Stomach (tissue), 4 donors: ENCODE data around the gene TMEM178B.

Experiments
- EP300 ChIP-seq: sonication (generic); formaldehyde crosslinking; IDR thresholded peaks from one replicate; pipeline ENCODE4 v1.6.1; 2017; ENCODE audit warnings: antibody characterized with exemption
- TF ChIP-seq, protein P1 (sequence below), 7 experiments: fragments of 450-650 bp in 4 of 7; fragments of 200-600 bp in 3 of 7; sonication (generic) in 3 of 7; IDR thresholded peaks; one replicate each; pipeline ENCODE4 v1.5.1; 2016 to 2019; ENCODE audit warnings: antibody characterized with exemption in 7 of 7, control low read depth in 2 of 7, mild to moderate bottlenecking in 1 of 7

- TF ChIP-seq, protein P1, sequence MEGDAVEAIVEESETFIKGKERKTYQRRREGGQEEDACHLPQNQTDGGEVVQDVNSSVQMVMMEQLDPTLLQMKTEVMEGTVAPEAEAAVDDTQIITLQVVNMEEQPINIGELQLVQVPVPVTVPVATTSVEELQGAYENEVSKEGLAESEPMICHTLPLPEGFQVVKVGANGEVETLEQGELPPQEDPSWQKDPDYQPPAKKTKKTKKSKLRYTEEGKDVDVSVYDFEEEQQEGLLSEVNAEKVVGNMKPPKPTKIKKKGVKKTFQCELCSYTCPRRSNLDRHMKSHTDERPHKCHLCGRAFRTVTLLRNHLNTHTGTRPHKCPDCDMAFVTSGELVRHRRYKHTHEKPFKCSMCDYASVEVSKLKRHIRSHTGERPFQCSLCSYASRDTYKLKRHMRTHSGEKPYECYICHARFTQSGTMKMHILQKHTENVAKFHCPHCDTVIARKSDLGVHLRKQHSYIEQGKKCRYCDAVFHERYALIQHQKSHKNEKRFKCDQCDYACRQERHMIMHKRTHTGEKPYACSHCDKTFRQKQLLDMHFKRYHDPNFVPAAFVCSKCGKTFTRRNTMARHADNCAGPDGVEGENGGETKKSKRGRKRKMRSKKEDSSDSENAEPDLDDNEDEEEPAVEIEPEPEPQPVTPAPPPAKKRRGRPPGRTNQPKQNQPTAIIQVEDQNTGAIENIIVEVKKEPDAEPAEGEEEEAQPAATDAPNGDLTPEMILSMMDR (IDR thresholded peaks at IDR 0.05): no peak
- no peak for TF ChIP-seq EP300
Measured at GRCh38 chr7:141411133-141411532, 337.3 kb downstream of the TMEM178B start.
